Measurements from ENCODE around the gene ZNF691. TPM values are rescaled to one million over a fixed set of nuclear protein-coding genes. Genes with fewer than 3 reads are reported as not detected.
"Not testable (repeated sequence)": the region's sequence is repeated elsewhere in the genome, so short reads cannot be mapped to it uniquely, and the experiment has no call there.

The ZNF691 gene
- total RNA-seq, 2 donors from 2014 or later = 7.3 to 9.0 TPM

- ATAC-seq (replicated peaks) = peak; percentile 8
- H3K36me3 Mint-ChIP-seq (ENCODE audit: low read depth) = peaks cover 13% of the 10 kb centered on the region
- peak overlapping the region; percentile 29 for H3K27ac Mint-ChIP-seq
- peaks cover 25% of the 10 kb centered on the region for H3K4me1 Mint-ChIP-seq
- H3K4me3 Mint-ChIP-seq = peak overlapping the region; percentile 26
- no peaks in the 10 kb centered on the region for H3K9me3 Mint-ChIP-seq
- H3K27me3 Mint-ChIP-seq = no peaks in the 10 kb centered on the region
Observed at GRCh38 chr1:42844592-42845140, 1.7 kb upstream of the ZNF691 start.

- ATAC-seq (replicated peaks) = no peak
- no peak overlapping the region for H3K27ac Mint-ChIP-seq
- H3K4me3 Mint-ChIP-seq = no peak overlapping the region
- H3K4me1 Mint-ChIP-seq = peaks cover 30% of the 10 kb centered on the region
- H3K9me3 Mint-ChIP-seq = no peaks in the 10 kb centered on the region
- peaks cover 18% of the 10 kb centered on the region for H3K36me3 Mint-ChIP-seq (ENCODE audit: low read depth)
- no peaks in the 10 kb centered on the region for H3K27me3 Mint-ChIP-seq
Observed at GRCh38 chr1:42845193-42845592, 1.2 kb upstream of the ZNF691 start.

GRCh38 chr1:42845866-42846256 lies 552 bp upstream of the ZNF691 start:
- ATAC-seq (replicated peaks) = peak; percentile 7
- Mint-ChIP-seq H3K27ac (peak overlapping the region; percentile 82), H3K36me3 (ENCODE audit: low read depth) (peaks cover 25% of the 10 kb centered on the region), H3K27me3 (no peaks in the 10 kb centered on the region), H3K4me3 (peak overlapping the region; percentile 92), H3K9me3 (no peaks in the 10 kb centered on the region), H3K4me1 (peaks cover 30% of the 10 kb centered on the region)

GRCh38 chr1:42847111-42847595 lies 740 bp downstream of the ZNF691 start:
- ATAC-seq (replicated peaks) = no peak
- Mint-ChIP-seq H3K9me3 (no peaks in the 10 kb centered on the region), H3K27ac (peak overlapping the region; percentile 82), H3K27me3 (no peaks in the 10 kb centered on the region), H3K4me1 (peaks cover 30% of the 10 kb centered on the region), H3K4me3 (peak overlapping the region; percentile 92), H3K36me3 (ENCODE audit: low read depth) (peaks cover 33% of the 10 kb centered on the region)

- peaks cover 30% of the 10 kb centered on the region for H3K4me1 Mint-ChIP-seq
- H3K27ac Mint-ChIP-seq = peak overlapping the region; percentile 82
- peaks cover 33% of the 10 kb centered on the region for H3K36me3 Mint-ChIP-seq (ENCODE audit: low read depth)
- peak; percentile 64 for ATAC-seq (replicated peaks)
- no peaks in the 10 kb centered on the region for H3K27me3 Mint-ChIP-seq
- H3K9me3 Mint-ChIP-seq = no peaks in the 10 kb centered on the region
- peak overlapping the region; percentile 92 for H3K4me3 Mint-ChIP-seq
Observed at GRCh38 chr1:42847721-42848460, 1.5 kb downstream of the ZNF691 start.

- Mint-ChIP-seq H3K27me3 (no peaks in the 10 kb centered on the region), H3K27ac (peak overlapping the region; percentile 82), H3K4me1 (peaks cover 30% of the 10 kb centered on the region), H3K9me3 (no peaks in the 10 kb centered on the region), H3K36me3 (ENCODE audit: low read depth) (peaks cover 33% of the 10 kb centered on the region), H3K4me3 (peak overlapping the region; percentile 92)
- no peak for ATAC-seq (replicated peaks)
Observed at GRCh38 chr1:42848823-42849537, 2.6 kb downstream of the ZNF691 start.

- Mint-ChIP-seq H3K4me3 (no peak overlapping the region), H3K9me3 (no peaks in the 10 kb centered on the region), H3K36me3 (ENCODE audit: low read depth) (peaks cover 33% of the 10 kb centered on the region), H3K27ac (peak overlapping the region; percentile 2), H3K27me3 (no peaks in the 10 kb centered on the region), H3K4me1 (peaks cover 25% of the 10 kb centered on the region)
- ATAC-seq (replicated peaks) = no peak
Observed at GRCh38 chr1:42849944-42850343, 3.5 kb downstream of the ZNF691 start.

- H3K9me3 Mint-ChIP-seq = no peaks in the 10 kb centered on the region
- no peak for ATAC-seq (replicated peaks)
- H3K4me3 Mint-ChIP-seq = no peak overlapping the region
- H3K36me3 Mint-ChIP-seq (ENCODE audit: low read depth) = peaks cover 33% of the 10 kb centered on the region
- peaks cover 25% of the 10 kb centered on the region for H3K4me1 Mint-ChIP-seq
- H3K27me3 Mint-ChIP-seq = no peaks in the 10 kb centered on the region
- H3K27ac Mint-ChIP-seq = no peak overlapping the region
Observed at GRCh38 chr1:42851420-42851819, 5.0 kb downstream of the ZNF691 start.

- Mint-ChIP-seq H3K36me3 (ENCODE audit: low read depth) (peaks cover 33% of the 10 kb centered on the region), H3K27ac (peak overlapping the region; percentile 28), H3K27me3 (no peaks in the 10 kb centered on the region), H3K4me1 (peaks cover 23% of the 10 kb centered on the region), H3K4me3 (no peak overlapping the region), H3K9me3 (no peaks in the 10 kb centered on the region)
- no peak for ATAC-seq (replicated peaks)
Observed at GRCh38 chr1:42851960-42852607, 5.7 kb downstream of the ZNF691 start.

GRCh38 chr1:42852608-42852980 lies 6.2 kb downstream of the ZNF691 start:
- Mint-ChIP-seq H3K9me3 (no peaks in the 10 kb centered on the region), H3K27me3 (no peaks in the 10 kb centered on the region), H3K4me1 (peaks cover 18% of the 10 kb centered on the region), H3K27ac (peak overlapping the region; percentile 28), H3K4me3 (no peak overlapping the region), H3K36me3 (ENCODE audit: low read depth) (peaks cover 33% of the 10 kb centered on the region)
- ATAC-seq (replicated peaks) = no peak

GRCh38 chr1:42853116-42853884 lies 6.9 kb downstream of the ZNF691 start:
- no peaks in the 10 kb centered on the region for H3K27me3 Mint-ChIP-seq
- peaks cover 10% of the 10 kb centered on the region for H3K4me1 Mint-ChIP-seq
- H3K36me3 Mint-ChIP-seq (ENCODE audit: low read depth) = peaks cover 32% of the 10 kb centered on the region
- no peak overlapping the region for H3K4me3 Mint-ChIP-seq
- H3K27ac Mint-ChIP-seq = no peak overlapping the region
- no peaks in the 10 kb centered on the region for H3K9me3 Mint-ChIP-seq
- ATAC-seq (replicated peaks) = no peak

- H3K27me3 Mint-ChIP-seq = peaks cover 11% of the 10 kb centered on the region
- not testable (repeated sequence) for H3K9me3 Mint-ChIP-seq; H3K36me3 Mint-ChIP-seq (ENCODE audit: low read depth); H3K27ac Mint-ChIP-seq; H3K4me1 Mint-ChIP-seq; H3K4me3 Mint-ChIP-seq; ATAC-seq (replicated peaks)
Observed at GRCh38 chr1:42856554-42856953, 10.1 kb downstream of the ZNF691 start.

- H3K27ac Mint-ChIP-seq; H3K36me3 Mint-ChIP-seq (ENCODE audit: low read depth); H3K4me1 Mint-ChIP-seq: not testable (repeated sequence)
Observed at GRCh38 chr1:42859366-42859765, 13.0 kb downstream of the ZNF691 start.

More at GRCh38 chr1:42859366-42859765, 13.0 kb downstream of the ZNF691 start:
- peaks cover 11% of the 10 kb centered on the region for H3K27me3 Mint-ChIP-seq
- not testable (repeated sequence) for H3K9me3 Mint-ChIP-seq; ATAC-seq (replicated peaks); H3K4me3 Mint-ChIP-seq

Measured in activated T-helper 17 cell treated with anti-CD3 and anti-CD28 coated beads, Interleukin-2, amount 50 U/mL, for 72 hours (primary cell).